Spleen (tissue), 11 donors: ENCODE data around the gene CD37. TPM values are rescaled to one million over a fixed set of nuclear protein-coding genes. Genes with fewer than 3 reads are reported as not detected.

ENCODE experiments used
- DNase-seq: peaks from one replicate; pipeline ENCODE4 v3.0.0-alpha.2; 2020
- H3K27ac ChIP-seq, 8 donors: fragments of 200-600 bp; sonication (generic) in 7 of 8; 1 replicate in 4 of 8; 2 replicates in 4 of 8; pipeline versions ENCODE4 v1.5.0 to v1.8.0; 2016 to 2021; ENCODE audit warnings: inconsistent platforms in 4 of 8, mild to moderate bottlenecking in 4 of 8, moderate library complexity in 1 of 8
- H3K27me3 ChIP-seq, 7 donors: fragments of 200-600 bp; sonication (generic) in 6 of 7; replicated peaks in 1 of 7; 1 replicate in 4 of 7; 2 replicates in 3 of 7; pipeline versions ENCODE4 v1.5.0 to v1.8.0; 2016 to 2021; ENCODE audit warnings: inconsistent platforms in 3 of 7, mild to moderate bottlenecking in 1 of 7
- H3K36me3 ChIP-seq, 6 donors: fragments of 200-600 bp; sonication (generic) in 5 of 6; 1 replicate in 4 of 6; 2 replicates in 2 of 6; pipeline versions ENCODE4 v1.5.0 to v1.8.0; 2016 to 2021; ENCODE audit warnings: inconsistent platforms in 2 of 6
- H3K4me1 ChIP-seq, 6 donors: fragments of 200-600 bp; sonication (generic) in 5 of 6; 1 replicate in 3 of 6; 2 replicates in 3 of 6; pipeline versions ENCODE4 v1.5.0 to v1.8.0; 2016 to 2021; ENCODE audit warnings: inconsistent platforms in 3 of 6
- H3K4me3 ChIP-seq, 8 donors: fragments of 200-600 bp; sonication (generic) in 7 of 8; 1 replicate in 4 of 8; 2 replicates in 4 of 8; pipeline versions ENCODE4 v1.5.0 to v1.8.0; 2016 to 2021; ENCODE audit warnings: inconsistent platforms in 4 of 8, mild to moderate bottlenecking in 4 of 8, moderate library complexity in 2 of 8
- H3K9me3 ChIP-seq, 8 donors: fragments of 200-600 bp; sonication (generic) in 7 of 8; 1 replicate in 4 of 8; 2 replicates in 4 of 8; pipeline versions ENCODE4 v1.5.0 to v1.8.0; 2016 to 2021; ENCODE audit warnings: inconsistent platforms in 4 of 8
- POLR2A ChIP-seq, 3 donors: fragments of 450-650 bp; IDR thresholded peaks; one replicate each; pipeline ENCODE4 v1.5.1; 2017; ENCODE audit warnings: antibody characterized with exemption in 3 of 3, mild to moderate bottlenecking in 1 of 3
- POLR2AphosphoS5 ChIP-seq, 3 donors: sonication (generic); formaldehyde crosslinking; IDR thresholded peaks; one replicate each; pipeline ENCODE4 v1.5.1; 2017; ENCODE audit warnings: antibody characterized with exemption in 3 of 3
- WGBS, 5 donors: extraction: QIAGEN DNeasy Blood & Tissue Kit in 3 of 5; methylation state at CpG; one replicate each; pipeline versions ENCODE4 v1.1.5 to v1.1.7; 2013 to 2018; 5-methylcytosine and 5-hydroxymethylcytosine counted together
- intact Hi-C: fragments of 100-400 bp; cut with DNase I; formaldehyde crosslinking; loops from one replicate; pipeline ENCODE4 v1.15.0; 2023; ENCODE audit warnings: low total_unique reads
- polyA plus RNA-seq, 3 donors: library from polyadenylated mRNA; stranded (reverse); fragments of 200-250 nt; gene quantifications; one replicate each; pipeline ENCODE4 v1.2.1, GENCODE V29; 2013
- total RNA-seq, 7 donors: library from RNA; depleted of rRNA in 3 of 7; stranded (reverse); fragments of >200 nt in 3 of 7; fragmentation: NEBNext Ultra II Directional in 4 of 7; extraction: Animal tissue kit (Norgen Biotek cat#: 25700) in 4 of 7; gene quantifications; one replicate each; pipeline versions ENCODE4 v1.1.0 to v1.2.1, GENCODE V29; 2016 to 2021
- TF ChIP-seq, protein P1 (sequence below), 11 experiments: fragments of 200-600 bp in 7 of 11; fragments of 450-650 bp in 4 of 11; sonication (generic) in 4 of 11; IDR thresholded peaks in 8 of 11; conservative IDR thresholded peaks in 3 of 11; 1 replicate in 7 of 11; 2 replicates in 4 of 11; pipeline versions ENCODE4 v1.4.0 to v1.8.0; 2016 to 2021; ENCODE audit warnings: antibody characterized with exemption in 11 of 11, inconsistent platforms in 4 of 11, mild to moderate bottlenecking in 1 of 11
- donor health status: healthy with polysubstance abuse.
- donor health status: DM: no; HTN: no; CAD: no; lungs with moderate emphysema.
- donor health status: DM: no; HTN: no; CAD: no.
- donor health status: Bipolar disorder and iron deficiency.
- donor health status: healthy.
- donor health status: DM: no; HTN: no; CAD: no.
- donor health status: DM: yes; HTN: yes; CAD: no.

CD37 gene
- total and polyA plus RNA-seq, 10 donors, result 297 to 516 (median 403) TPM

DNA sequence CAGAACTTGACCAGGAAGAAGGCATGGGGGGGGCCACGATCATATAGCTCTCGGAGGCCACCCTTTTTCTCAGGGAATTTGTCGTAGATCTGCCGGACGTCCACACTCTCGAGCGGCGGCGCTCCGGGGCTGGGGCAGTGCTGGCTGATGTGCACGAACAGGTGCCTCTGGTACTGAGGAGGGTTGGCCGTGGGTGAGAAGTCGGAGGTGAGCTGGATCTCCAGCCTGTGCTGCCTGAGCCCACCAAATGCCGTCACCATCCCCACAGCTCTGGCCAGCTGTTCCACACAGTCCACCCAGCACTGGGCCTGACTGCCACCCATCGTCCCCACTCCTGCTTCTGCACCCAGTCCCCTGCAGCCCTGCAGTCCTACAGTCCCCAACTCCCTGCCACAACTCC lies 12.0 kb downstream of the CD37 start:
- WGBS, 5 donors, result 92 to 98% (median 96%) methylated on average over 13 to 15 of the region's 15 CpGs
- H3K36me3 ChIP-seq, result peaks cover 0 to 99% (median 32%) of the 10 kb centered on the region in 6 donors
- H3K4me1 ChIP-seq, result peaks cover 0 to 23% (median 0%) of the 10 kb centered on the region in 6 donors
- no peaks in the 10 kb centered on the region for H3K27me3 ChIP-seq
- intact Hi-C loops, result no loop called here
- TF ChIP-seq POLR2A (IDR thresholded peaks at IDR 0.05) (no peak), POLR2AphosphoS5 (IDR thresholded peaks at IDR 0.05) (peak in 2 of 3 donors; percentile 20 to 35)
- TF ChIP-seq, protein P1, sequence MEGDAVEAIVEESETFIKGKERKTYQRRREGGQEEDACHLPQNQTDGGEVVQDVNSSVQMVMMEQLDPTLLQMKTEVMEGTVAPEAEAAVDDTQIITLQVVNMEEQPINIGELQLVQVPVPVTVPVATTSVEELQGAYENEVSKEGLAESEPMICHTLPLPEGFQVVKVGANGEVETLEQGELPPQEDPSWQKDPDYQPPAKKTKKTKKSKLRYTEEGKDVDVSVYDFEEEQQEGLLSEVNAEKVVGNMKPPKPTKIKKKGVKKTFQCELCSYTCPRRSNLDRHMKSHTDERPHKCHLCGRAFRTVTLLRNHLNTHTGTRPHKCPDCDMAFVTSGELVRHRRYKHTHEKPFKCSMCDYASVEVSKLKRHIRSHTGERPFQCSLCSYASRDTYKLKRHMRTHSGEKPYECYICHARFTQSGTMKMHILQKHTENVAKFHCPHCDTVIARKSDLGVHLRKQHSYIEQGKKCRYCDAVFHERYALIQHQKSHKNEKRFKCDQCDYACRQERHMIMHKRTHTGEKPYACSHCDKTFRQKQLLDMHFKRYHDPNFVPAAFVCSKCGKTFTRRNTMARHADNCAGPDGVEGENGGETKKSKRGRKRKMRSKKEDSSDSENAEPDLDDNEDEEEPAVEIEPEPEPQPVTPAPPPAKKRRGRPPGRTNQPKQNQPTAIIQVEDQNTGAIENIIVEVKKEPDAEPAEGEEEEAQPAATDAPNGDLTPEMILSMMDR (IDR thresholded peaks at IDR 0.05 in 8 of 11, conservative IDR thresholded peaks at IDR 0.05 in 3 of 11), result no peak
- H3K4me3 ChIP-seq, result no peak overlapping the region
- peak; percentile 71 for DNase-seq
- no peaks in the 10 kb centered on the region for H3K9me3 ChIP-seq
- H3K27ac ChIP-seq, result no peak overlapping the region

DNA sequence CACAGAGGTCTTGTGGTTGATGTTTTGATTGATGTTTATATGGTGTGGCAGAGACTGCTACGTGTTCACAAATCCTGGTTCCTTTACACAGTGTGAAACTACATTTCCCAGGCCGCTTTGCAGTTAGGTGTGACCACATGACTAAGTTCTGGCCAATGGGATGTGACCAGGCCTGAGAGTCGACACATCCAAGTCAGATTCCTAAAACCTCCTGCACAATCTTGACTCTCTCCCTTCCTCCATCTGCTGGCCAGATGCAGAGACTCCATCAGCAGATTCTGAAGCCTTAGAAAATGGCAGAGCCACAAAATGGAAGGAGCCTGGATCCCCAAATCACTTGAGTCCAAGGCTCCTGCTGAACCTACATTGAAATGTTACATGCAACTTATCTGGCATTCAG lies 12.6 kb downstream of the CD37 start:
- peak; percentile 60 for DNase-seq
- TF ChIP-seq, protein P1 (IDR thresholded peaks at IDR 0.05 in 8 of 11, conservative IDR thresholded peaks at IDR 0.05 in 3 of 11), result no peak
- TF ChIP-seq POLR2AphosphoS5 (IDR thresholded peaks at IDR 0.05) (no peak), POLR2A (IDR thresholded peaks at IDR 0.05) (no peak)
- intact Hi-C loops, result no loop called here
- Histone ChIP-seq H3K4me3 (no peak overlapping the region), H3K27ac (no peak overlapping the region), H3K27me3 (no peaks in the 10 kb centered on the region), H3K9me3 (no peaks in the 10 kb centered on the region), H3K4me1 (peaks cover 0 to 22% (median 0%) of the 10 kb centered on the region in 6 donors), H3K36me3 (peaks cover 0 to 96% (median 30%) of the 10 kb centered on the region in 6 donors)
- WGBS, 5 donors, result 66 to 87% (median 70%) methylated on average over 3 of the region's 3 CpGs

- no peaks in the 10 kb centered on the region for H3K27me3 ChIP-seq
Measured at GRCh38 chr19:49348305-49349189, 13.3 kb downstream of the CD37 start.

More at GRCh38 chr19:49348305-49349189, 13.3 kb downstream of the CD37 start:
- H3K36me3 ChIP-seq, result peaks cover 0 to 96% (median 26%) of the 10 kb centered on the region in 6 donors
- H3K4me3 ChIP-seq, result no peak overlapping the region
- DNase-seq, result peak; percentile 54
- TF ChIP-seq, protein P1 (IDR thresholded peaks at IDR 0.05 in 8 of 11, conservative IDR thresholded peaks at IDR 0.05 in 3 of 11), result no peak
- TF ChIP-seq POLR2A (IDR thresholded peaks at IDR 0.05) (no peak), POLR2AphosphoS5 (IDR thresholded peaks at IDR 0.05) (no peak)
- peaks cover 0 to 22% (median 0%) of the 10 kb centered on the region in 6 donors for H3K4me1 ChIP-seq
- H3K9me3 ChIP-seq, result no peaks in the 10 kb centered on the region
- no peak overlapping the region for H3K27ac ChIP-seq
- WGBS, 5 donors, result 81 to 87% (median 87%) methylated on average over 12 of the region's 12 CpGs
- intact Hi-C loops, result no loop called here
